ENCODE measurements around the gene AKT3.

DNA sequence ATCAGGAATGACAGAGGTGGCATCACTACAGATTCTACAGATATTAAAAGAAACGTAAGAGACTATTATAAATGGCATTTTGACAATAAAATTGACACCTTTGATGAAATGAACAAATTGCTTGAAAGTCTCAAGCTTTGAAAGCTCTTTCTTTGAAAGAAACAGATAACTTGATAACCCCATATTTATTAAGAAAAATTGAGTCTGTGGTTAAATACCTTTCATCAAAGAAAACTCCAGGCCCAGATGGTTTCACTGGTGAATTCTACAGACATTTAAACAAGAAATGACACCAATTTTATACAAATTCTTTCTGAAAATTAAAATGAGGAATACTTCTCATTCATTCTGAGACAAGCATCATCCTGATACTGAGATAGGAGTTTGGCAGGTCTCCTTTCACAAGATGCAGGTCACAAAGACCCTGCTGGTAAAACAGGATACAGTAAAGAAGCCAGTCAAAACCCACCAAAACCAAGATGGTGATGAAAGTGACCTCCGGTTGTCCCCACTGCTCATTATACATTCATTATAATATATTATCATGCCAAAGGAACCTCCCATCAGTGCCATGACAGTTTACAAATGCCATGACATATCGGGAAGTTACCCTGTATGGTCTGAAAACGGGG is 210.9 kb downstream of the AKT3 start:
- TF ChIP-seq POLR2A (IDR thresholded peaks at IDR 0.05; ENCODE audit: low read depth, low read length), result no peak
- TF ChIP-seq TAF1 (IDR thresholded peaks at IDR 0.05; ENCODE audit: low read depth, low read length), result no peak
- no peak for TF ChIP-seq POLR2AphosphoS5 (IDR thresholded peaks at IDR 0.05; ENCODE audit: low read depth, low read length)
- TF ChIP-seq SPI1 (IDR thresholded peaks at IDR 0.05; ENCODE audit: low read depth, low read length), result no peak

Data from GM12891 (cell line).